Measurements from ENCODE around the gene BTN2A1.
A peak's percentile ranks its signal among the peaks of the same experiment; 100 is the strongest.
"Not testable (repeated sequence)": the region's sequence is repeated elsewhere in the genome, so short reads cannot be mapped to it uniquely, and the experiment has no call there.

Gene BTN2A1

GRCh38 chr6:26489996-26490964 is 32.5 kb downstream of the BTN2A1 start:
- DNase-seq (ENCODE audit: low read depth in 2 of 3, low spot score in 2 of 3), result no peak

- DNase-seq (ENCODE audit: low read depth in 2 of 3, low spot score in 2 of 3), result no peak
Observed at GRCh38 chr6:26491604-26492003, 33.8 kb downstream of the BTN2A1 start.

GRCh38 chr6:26493258-26493657 is 35.5 kb downstream of the BTN2A1 start:
- no peak for DNase-seq (ENCODE audit: low read depth in 2 of 3, low spot score in 2 of 3)

- no peak for DNase-seq (ENCODE audit: low read depth in 2 of 3, low spot score in 2 of 3)
Observed at GRCh38 chr6:26494117-26494516, 36.4 kb downstream of the BTN2A1 start.

GRCh38 chr6:26495281-26495680 is 37.5 kb downstream of the BTN2A1 start:
- no peak for DNase-seq (ENCODE audit: low read depth in 2 of 3, low spot score in 2 of 3)

GRCh38 chr6:26497610-26498009 is 39.9 kb downstream of the BTN2A1 start:
- DNase-seq (ENCODE audit: low read depth in 2 of 3, low spot score in 2 of 3), result no peak

GRCh38 chr6:26500102-26500501 is 42.3 kb downstream of the BTN2A1 start, which contains the start of gene BTN1A1:
Gene BTN1A1, plus strand, starts transcription at chr6:26500303. Its CDS starts 984 bp downstream, at chr6:26501287.
- DNase-seq (ENCODE audit: low read depth in 2 of 3, low spot score in 2 of 3), result no peak

- DNase-seq (ENCODE audit: low read depth in 2 of 3, low spot score in 2 of 3), result peak in 1 of 3 experiments; percentile 8
Observed at GRCh38 chr6:26501482-26501986, 43.8 kb downstream of the BTN2A1 start.

- DNase-seq (ENCODE audit: low read depth in 2 of 3, low spot score in 2 of 3), result no peak
Observed at GRCh38 chr6:26502165-26502564, 44.4 kb downstream of the BTN2A1 start.

- no peak for DNase-seq (ENCODE audit: low read depth in 2 of 3, low spot score in 2 of 3)
Observed at GRCh38 chr6:26502626-26503025, 44.9 kb downstream of the BTN2A1 start.

GRCh38 chr6:26507658-26508057 is 49.9 kb downstream of the BTN2A1 start:
- no peak for DNase-seq (ENCODE audit: low read depth in 2 of 3, low spot score in 2 of 3)

GRCh38 chr6:26511033-26511432 is 53.3 kb downstream of the BTN2A1 start:
- not testable (repeated sequence) for DNase-seq (ENCODE audit: low read depth in 2 of 3, low spot score in 2 of 3)

GRCh38 chr6:26514984-26515383 is 57.2 kb downstream of the BTN2A1 start:
- DNase-seq (ENCODE audit: low read depth in 2 of 3, low spot score in 2 of 3), result no peak

GRCh38 chr6:26516481-26517427 is 59.0 kb downstream of the BTN2A1 start:
- no peak for DNase-seq (ENCODE audit: low read depth in 2 of 3, low spot score in 2 of 3)
